HepG2 (cell line): ENCODE measurements around the gene ZNF557. TPM values are rescaled to one million over a fixed set of nuclear protein-coding genes. Genes with fewer than 3 reads are reported as not detected.

Experiments
- HIVEP1 ChIP-seq: sonication (generic); formaldehyde crosslinking; IDR thresholded peaks from 2 replicates; pipeline ENCODE4 v1.4.0; 2020; ENCODE audit warnings: mild to moderate bottlenecking, missing genetic modification reagents
- RNF2 ChIP-seq: fragments of 450-650 bp; conservative IDR thresholded peaks from 2 replicates; pipeline ENCODE4 v1.6.1; 2016; ENCODE audit warnings: low read depth
- ZNF282 ChIP-seq: fragments of 450-650 bp; IDR thresholded peaks from 2 replicates; pipeline ENCODE4 v1.6.1; 2018; ENCODE audit not compliant: partially characterized antibody
- ZNF883 ChIP-seq: sonication (generic); formaldehyde crosslinking; IDR thresholded peaks from 2 replicates; pipeline ENCODE4 v1.5.1; 2020; ENCODE audit warnings: mild to moderate bottlenecking, missing genetic modification reagents; ENCODE audit errors: not compliant biosample characterization
- polyA plus RNA-seq, 8 experiments: library from polyadenylated mRNA; depleted of rRNA in 3 of 8; stranded (reverse) in 7 of 8; unstranded in 1 of 8; fragments of >200 nt; fragmentation: Illumina TruSeq in 4 of 8; extraction: Trizol in 4 of 8; gene quantifications; 2 replicates each; pipeline versions ENCODE4 v1.2.1 to v1.2.3, GENCODE V29; 2011 to 2016; ENCODE audit warnings: low read depth in 4 of 8, missing spikeins in 1 of 8, mixed read lengths in 1 of 8; ENCODE audit not compliant: insufficient read depth in 1 of 8
- total RNA-seq, 5 experiments: library from RNA; depleted of rRNA; stranded (reverse); fragments of >200 nt; fragmentation: Illumina TruSeq; extraction: Trizol; gene quantifications; 2 replicates each; pipeline ENCODE4 v1.2.3, GENCODE V29; 2016; ENCODE audit warnings: low read depth in 1 of 5
- TF ChIP-seq, protein P1 (sequence below): sonication (generic); formaldehyde crosslinking; IDR thresholded peaks from 2 replicates; pipeline ENCODE4 v1.4.0; 2020; ENCODE audit warnings: missing genetic modification reagents
- TF ChIP-seq, protein P2 (sequence below): sonication (generic); formaldehyde crosslinking; IDR thresholded peaks from 2 replicates; pipeline ENCODE4 v1.4.0; 2020; ENCODE audit warnings: mild to moderate bottlenecking, missing genetic modification reagents
- TF ChIP-seq, protein P3 (sequence below), 2 experiments: sonication (generic) in 1 of 2; formaldehyde crosslinking in 1 of 2; IDR thresholded peaks; 2 replicates each; pipeline versions ENCODE4 v1.4.0 to v1.6.1; 2016 to 2020; ENCODE audit warnings: borderline replicate concordance in 1 of 2, low read depth in 1 of 2, mild to moderate bottlenecking in 1 of 2, missing genetic modification reagents in 1 of 2

Gene ZNF557
- total and polyA plus RNA-seq, 2 of the 13 experiments (the other 11 are each of a cell fraction or from before 2014, with no cell fraction given): 2.1 to 7.8 TPM

DNA sequence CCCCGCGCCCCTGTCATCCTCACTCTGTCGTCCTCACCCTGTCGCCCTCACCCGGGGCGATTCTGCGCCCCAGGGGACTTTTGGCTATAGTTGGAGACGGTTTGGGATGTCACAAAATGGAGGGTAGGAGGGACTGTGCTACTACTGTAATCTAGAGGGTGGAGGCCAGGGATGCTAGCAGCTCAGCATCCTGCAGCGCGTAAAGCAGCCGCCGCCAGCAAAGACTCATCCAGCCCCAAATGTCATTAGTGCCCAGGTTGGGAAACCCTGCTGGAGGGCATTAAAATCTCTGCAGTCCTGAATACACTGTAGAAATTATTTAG, 362 bp downstream of the ZNF557 start (continued):
- TF ChIP-seq, protein P1, sequence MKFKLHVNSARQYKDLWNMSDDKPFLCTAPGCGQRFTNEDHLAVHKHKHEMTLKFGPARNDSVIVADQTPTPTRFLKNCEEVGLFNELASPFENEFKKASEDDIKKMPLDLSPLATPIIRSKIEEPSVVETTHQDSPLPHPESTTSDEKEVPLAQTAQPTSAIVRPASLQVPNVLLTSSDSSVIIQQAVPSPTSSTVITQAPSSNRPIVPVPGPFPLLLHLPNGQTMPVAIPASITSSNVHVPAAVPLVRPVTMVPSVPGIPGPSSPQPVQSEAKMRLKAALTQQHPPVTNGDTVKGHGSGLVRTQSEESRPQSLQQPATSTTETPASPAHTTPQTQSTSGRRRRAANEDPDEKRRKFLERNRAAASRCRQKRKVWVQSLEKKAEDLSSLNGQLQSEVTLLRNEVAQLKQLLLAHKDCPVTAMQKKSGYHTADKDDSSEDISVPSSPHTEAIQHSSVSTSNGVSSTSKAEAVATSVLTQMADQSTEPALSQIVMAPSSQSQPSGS (CRISPR knock-in tag): no peak
- TF ChIP-seq, protein P2, sequence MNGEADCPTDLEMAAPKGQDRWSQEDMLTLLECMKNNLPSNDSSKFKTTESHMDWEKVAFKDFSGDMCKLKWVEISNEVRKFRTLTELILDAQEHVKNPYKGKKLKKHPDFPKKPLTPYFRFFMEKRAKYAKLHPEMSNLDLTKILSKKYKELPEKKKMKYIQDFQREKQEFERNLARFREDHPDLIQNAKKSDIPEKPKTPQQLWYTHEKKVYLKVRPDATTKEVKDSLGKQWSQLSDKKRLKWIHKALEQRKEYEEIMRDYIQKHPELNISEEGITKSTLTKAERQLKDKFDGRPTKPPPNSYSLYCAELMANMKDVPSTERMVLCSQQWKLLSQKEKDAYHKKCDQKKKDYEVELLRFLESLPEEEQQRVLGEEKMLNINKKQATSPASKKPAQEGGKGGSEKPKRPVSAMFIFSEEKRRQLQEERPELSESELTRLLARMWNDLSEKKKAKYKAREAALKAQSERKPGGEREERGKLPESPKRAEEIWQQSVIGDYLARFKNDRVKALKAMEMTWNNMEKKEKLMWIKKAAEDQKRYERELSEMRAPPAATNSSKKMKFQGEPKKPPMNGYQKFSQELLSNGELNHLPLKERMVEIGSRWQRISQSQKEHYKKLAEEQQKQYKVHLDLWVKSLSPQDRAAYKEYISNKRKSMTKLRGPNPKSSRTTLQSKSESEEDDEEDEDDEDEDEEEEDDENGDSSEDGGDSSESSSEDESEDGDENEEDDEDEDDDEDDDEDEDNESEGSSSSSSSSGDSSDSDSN (CRISPR knock-in tag): peak; percentile 5; the same call in 1 of the 2 replicates
- TF ChIP-seq ZNF282: no peak
- peak; percentile 0 for TF ChIP-seq ZNF883
- TF ChIP-seq, protein P3, sequence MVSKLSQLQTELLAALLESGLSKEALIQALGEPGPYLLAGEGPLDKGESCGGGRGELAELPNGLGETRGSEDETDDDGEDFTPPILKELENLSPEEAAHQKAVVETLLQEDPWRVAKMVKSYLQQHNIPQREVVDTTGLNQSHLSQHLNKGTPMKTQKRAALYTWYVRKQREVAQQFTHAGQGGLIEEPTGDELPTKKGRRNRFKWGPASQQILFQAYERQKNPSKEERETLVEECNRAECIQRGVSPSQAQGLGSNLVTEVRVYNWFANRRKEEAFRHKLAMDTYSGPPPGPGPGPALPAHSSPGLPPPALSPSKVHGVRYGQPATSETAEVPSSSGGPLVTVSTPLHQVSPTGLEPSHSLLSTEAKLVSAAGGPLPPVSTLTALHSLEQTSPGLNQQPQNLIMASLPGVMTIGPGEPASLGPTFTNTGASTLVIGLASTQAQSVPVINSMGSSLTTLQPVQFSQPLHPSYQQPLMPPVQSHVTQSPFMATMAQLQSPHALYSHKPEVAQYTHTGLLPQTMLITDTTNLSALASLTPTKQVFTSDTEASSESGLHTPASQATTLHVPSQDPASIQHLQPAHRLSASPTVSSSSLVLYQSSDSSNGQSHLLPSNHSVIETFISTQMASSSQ (IDR thresholded peaks at IDR 0.05; ENCODE audit: low read depth): no peak
- TF ChIP-seq, protein P3 (CRISPR knock-in tag; IDR thresholded peaks at IDR 0.05; ENCODE audit: borderline replicate concordance): no peak
- TF ChIP-seq HIVEP1: peak; percentile 5; the same call in 1 of the 2 replicates
- TF ChIP-seq RNF2: no peak
